Body of pancreas (tissue), 4 donors: Measurements from ENCODE around the gene IL2RA. TPM values are rescaled to one million over a fixed set of nuclear protein-coding genes. Genes with fewer than 3 reads are reported as not detected.

Experiments used
- ATAC-seq: fragments of 150-250 bp; one replicate; pipeline ENCODE4 v1.9.1; 2016
- DNase-seq, 4 donors: peaks; one replicate each; pipeline ENCODE4 v3.0.0-alpha.2; 2019
- H3K27ac ChIP-seq, 4 donors: fragments of 200-600 bp; sonication (generic); 1 replicate in 3 of 4; 2 replicates in 1 of 4; pipeline versions ENCODE4 v1.5.1 to v1.6.1; 2016 to 2019; ENCODE audit warnings: mild to moderate bottlenecking in 1 of 4, mixed read lengths in 1 of 4, moderate library complexity in 1 of 4
- H3K27me3 ChIP-seq, 2 donors: fragments of 200-600 bp; sonication (generic); one replicate each; pipeline ENCODE4 v1.6.0; 2016; ENCODE audit warnings: mild to moderate bottlenecking in 1 of 2
- H3K36me3 ChIP-seq, 2 donors: fragments of 200-600 bp; sonication (generic); replicated peaks in 1 of 2; 2 replicates each; pipeline ENCODE4 v1.5.1; 2016; ENCODE audit warnings: low read depth in 2 of 2; ENCODE audit not compliant: insufficient read depth in 1 of 2
- H3K4me1 ChIP-seq: fragments of 200-600 bp; sonication (generic); one replicate; pipeline ENCODE4 v1.6.0; 2016
- H3K4me3 ChIP-seq, 2 donors: fragments of 200-600 bp; sonication (generic); 1 replicate in 1 of 2; 2 replicates in 1 of 2; pipeline ENCODE4 v1.5.1; 2016 to 2019
- H3K9me3 ChIP-seq, 3 donors: fragments of 200-600 bp; sonication (generic); 1 replicate in 2 of 3; 2 replicates in 1 of 3; pipeline ENCODE4 v1.5.1; 2016
- POLR2A ChIP-seq, 3 donors: fragments of 450-650 bp; IDR thresholded peaks; one replicate each; pipeline ENCODE4 v1.6.1; 2016; ENCODE audit warnings: antibody characterized with exemption in 3 of 3, mild to moderate bottlenecking in 2 of 3
- WGBS, 2 donors: methylation state at CpG; one replicate each; pipeline ENCODE4 v1.1.5; 2017; 5-methylcytosine and 5-hydroxymethylcytosine counted together
- intact Hi-C: fragments of 100-400 bp; cut with DNase I; formaldehyde crosslinking; loops from one replicate; pipeline ENCODE4 v1.15.1; 2023
- total RNA-seq, 2 donors: library from RNA; depleted of rRNA; stranded (reverse); fragments of >200 nt; gene quantifications; one replicate each; pipeline ENCODE4 v1.1.0, GENCODE V29; 2016
- TF ChIP-seq, protein P1 (sequence below), 7 experiments: fragments of 450-650 bp in 4 of 7; fragments of 200-600 bp in 3 of 7; sonication (generic) in 3 of 7; IDR thresholded peaks; one replicate each; pipeline ENCODE4 v1.5.1; 2016 to 2019; ENCODE audit warnings: antibody characterized with exemption in 7 of 7

The IL2RA gene
- total RNA-seq, 2 donors from 2014 or later: 0.52 to 0.99 TPM

DNA sequence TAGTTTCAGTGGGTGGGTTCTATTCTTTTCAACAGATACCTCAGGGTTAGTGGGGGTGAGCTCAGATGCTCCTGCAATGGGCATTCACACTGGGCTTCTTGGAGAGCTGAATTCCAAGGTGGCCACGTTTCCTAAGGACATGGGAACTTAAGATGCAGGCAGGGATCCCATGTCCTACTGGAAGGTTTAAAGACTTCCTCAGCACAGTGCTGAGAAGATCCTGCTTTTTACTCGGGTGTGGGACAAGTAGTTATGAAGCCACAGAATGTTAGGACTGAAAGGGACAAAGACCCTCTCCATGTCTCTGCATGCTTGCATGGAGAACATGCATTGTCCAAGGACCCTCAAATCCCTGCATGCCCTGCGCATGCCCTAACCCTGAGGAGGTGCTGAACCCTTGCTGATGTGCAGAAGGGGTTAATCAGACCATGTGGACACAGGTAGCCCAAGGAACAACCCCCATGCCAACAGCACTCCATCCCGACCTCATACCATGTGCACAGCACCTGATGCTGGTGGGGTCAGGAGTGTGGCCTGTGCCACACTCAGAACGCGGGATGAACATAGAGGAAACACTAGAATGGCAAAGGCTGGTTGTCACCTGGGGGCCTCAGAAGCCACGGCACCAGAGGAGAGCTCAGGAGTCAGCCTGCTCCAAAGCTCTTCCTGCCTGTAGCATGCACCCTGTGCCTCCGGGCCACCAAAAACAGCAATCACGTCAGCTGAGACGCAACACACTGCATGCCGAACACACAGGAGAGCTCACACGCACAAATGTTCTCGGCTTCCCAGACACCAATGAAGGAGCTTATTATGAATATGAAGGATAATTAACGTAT lies 15.2 kb downstream of the IL2RA start:
- DNase-seq (no peak), ATAC-seq (no peak)
- intact Hi-C loops: no loop called here
- WGBS, 2 donors: 65% methylated on average over 10 to 14 of the region's 14 CpGs
- Histone ChIP-seq H3K36me3 (no peaks in the 10 kb centered on the region), H3K27me3 (no peaks in the 10 kb centered on the region), H3K27ac (no peak overlapping the region), H3K9me3 (no peaks in the 10 kb centered on the region), H3K4me1 (no peaks in the 10 kb centered on the region), H3K4me3 (no peak overlapping the region)
- TF ChIP-seq POLR2A (IDR thresholded peaks at IDR 0.05): no peak
- TF ChIP-seq, protein P1, sequence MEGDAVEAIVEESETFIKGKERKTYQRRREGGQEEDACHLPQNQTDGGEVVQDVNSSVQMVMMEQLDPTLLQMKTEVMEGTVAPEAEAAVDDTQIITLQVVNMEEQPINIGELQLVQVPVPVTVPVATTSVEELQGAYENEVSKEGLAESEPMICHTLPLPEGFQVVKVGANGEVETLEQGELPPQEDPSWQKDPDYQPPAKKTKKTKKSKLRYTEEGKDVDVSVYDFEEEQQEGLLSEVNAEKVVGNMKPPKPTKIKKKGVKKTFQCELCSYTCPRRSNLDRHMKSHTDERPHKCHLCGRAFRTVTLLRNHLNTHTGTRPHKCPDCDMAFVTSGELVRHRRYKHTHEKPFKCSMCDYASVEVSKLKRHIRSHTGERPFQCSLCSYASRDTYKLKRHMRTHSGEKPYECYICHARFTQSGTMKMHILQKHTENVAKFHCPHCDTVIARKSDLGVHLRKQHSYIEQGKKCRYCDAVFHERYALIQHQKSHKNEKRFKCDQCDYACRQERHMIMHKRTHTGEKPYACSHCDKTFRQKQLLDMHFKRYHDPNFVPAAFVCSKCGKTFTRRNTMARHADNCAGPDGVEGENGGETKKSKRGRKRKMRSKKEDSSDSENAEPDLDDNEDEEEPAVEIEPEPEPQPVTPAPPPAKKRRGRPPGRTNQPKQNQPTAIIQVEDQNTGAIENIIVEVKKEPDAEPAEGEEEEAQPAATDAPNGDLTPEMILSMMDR (IDR thresholded peaks at IDR 0.05): no peak

DNA sequence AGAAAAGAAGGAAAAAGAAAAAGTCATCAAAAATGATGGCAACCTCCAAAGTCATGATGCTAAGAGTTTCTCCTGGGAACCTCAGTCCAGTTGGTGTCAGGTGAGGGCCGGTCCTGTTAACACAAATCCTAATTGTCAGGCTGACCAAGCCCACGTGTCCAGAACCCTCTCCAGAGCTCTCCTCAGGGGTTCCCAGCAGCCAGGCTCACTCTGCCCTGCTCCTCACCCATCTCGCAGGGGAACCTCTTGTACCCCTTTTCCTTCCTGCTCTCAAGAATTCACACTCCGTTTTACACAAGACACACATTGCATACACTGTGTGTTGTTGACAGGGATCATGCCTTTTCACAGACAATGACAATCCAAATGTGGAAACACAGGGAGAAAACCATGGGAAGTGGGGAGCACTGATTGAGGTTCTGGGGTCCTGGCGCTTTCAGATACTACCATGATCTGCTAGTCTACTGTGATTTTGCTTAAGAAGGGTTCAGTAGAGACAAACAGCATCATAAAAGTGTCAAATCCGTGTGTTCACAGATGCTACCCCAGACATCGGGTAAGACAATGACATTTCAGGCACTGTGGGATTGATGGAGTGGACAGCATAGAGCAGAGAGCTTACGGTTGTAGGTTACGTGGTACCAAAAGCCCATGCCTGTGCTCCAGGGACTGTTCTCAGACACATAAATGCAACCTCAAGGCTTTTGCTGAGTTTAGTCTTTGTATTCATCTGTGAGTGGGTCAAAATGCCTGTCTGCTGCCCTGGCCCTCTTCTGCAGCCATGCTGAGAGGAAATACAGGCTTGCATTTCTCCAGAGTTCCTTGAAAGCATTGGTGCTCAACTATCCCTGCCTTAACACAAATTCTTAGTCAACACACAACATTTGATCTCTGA lies 16.0 kb downstream of the IL2RA start:
- DNase-seq: no peak
- 52 to 55% methylated on average over 9 of the region's 9 CpGs for WGBS, 2 donors
- H3K27ac ChIP-seq: no peak overlapping the region
- no peaks in the 10 kb centered on the region for H3K4me1 ChIP-seq
- no peak overlapping the region for H3K4me3 ChIP-seq
- no peaks in the 10 kb centered on the region for H3K36me3 ChIP-seq
- TF ChIP-seq, protein P1 (IDR thresholded peaks at IDR 0.05): no peak
- no peak for TF ChIP-seq POLR2A (IDR thresholded peaks at IDR 0.05)
- no peaks in the 10 kb centered on the region for H3K9me3 ChIP-seq
- H3K27me3 ChIP-seq: no peaks in the 10 kb centered on the region
- ATAC-seq: no peak
- intact Hi-C loops: no loop called here

DNA sequence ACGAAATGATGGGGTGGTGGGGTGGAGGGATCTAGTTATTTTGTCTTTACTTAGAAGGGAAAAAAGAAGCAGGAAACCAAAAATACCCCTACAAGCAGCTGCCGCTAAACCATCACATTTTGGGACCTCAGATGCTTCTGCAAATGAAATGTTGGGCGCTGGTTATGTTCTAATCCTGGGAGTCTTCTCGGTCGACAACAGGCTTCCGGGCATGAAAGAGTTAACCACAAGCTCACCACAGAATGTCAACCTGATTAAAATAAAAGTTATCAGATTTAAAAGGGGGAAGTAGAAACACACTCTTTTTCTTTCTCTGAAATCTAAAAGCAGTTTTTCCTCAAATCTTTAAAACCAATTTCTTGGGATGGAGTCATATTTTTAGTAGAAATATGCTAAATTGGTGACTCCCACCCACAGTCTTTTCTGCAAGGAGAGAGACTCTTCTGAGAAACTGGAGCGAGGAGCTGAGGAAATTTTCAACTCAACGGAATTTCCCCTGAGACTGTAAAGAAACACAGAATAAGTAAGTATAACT lies 16.8 kb downstream of the IL2RA start:
- no peak for TF ChIP-seq POLR2A (IDR thresholded peaks at IDR 0.05)
- TF ChIP-seq, protein P1 (IDR thresholded peaks at IDR 0.05): no peak
- intact Hi-C loops: no loop called here
- DNase-seq: no peak
- 47 to 62% methylated on average over 8 of the region's 8 CpGs for WGBS, 2 donors
- Histone ChIP-seq H3K4me3 (no peak overlapping the region), H3K36me3 (no peaks in the 10 kb centered on the region), H3K4me1 (no peaks in the 10 kb centered on the region), H3K27ac (no peak overlapping the region), H3K27me3 (no peaks in the 10 kb centered on the region), H3K9me3 (no peaks in the 10 kb centered on the region)
- ATAC-seq: no peak

DNA sequence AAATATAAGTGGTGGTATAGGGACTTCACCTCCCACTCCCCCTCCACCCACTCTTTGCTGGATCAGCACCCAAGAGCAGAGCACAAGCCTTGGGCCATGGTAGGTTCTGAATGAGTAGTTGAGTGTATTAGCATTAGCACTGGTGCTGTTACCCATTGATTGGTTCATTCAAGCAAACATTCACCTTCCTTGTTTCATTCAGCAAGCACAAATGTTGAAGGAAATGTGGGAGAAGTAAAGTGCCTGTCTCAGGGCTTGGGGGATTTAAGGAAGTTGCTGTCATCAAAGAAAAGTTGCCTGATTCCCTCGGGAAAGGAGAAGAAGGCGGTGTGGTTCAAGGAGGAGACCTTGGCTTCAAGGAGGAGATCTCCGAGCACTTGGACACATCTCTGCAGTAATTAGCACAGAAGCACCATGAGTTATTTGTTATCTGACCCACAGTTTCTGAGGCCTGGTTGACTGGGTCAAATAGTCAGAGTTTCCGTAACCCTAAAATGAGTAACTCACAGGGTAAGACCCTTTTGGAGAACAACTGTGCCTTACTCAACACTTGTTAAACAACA lies 17.3 kb downstream of the IL2RA start:
- ATAC-seq (no peak), DNase-seq (no peak)
- no peak overlapping the region for H3K27ac ChIP-seq
- no peak for TF ChIP-seq POLR2A (IDR thresholded peaks at IDR 0.05)
- TF ChIP-seq, protein P1 (IDR thresholded peaks at IDR 0.05): no peak
- 64 to 84% methylated on average over 4 of the region's 4 CpGs for whole genome bisulfite sequencing, 2 donors
- H3K4me1 ChIP-seq: no peaks in the 10 kb centered on the region
- no peaks in the 10 kb centered on the region for H3K9me3 ChIP-seq
- H3K36me3 ChIP-seq: no peaks in the 10 kb centered on the region
- no peaks in the 10 kb centered on the region for H3K27me3 ChIP-seq
- intact Hi-C loops: no loop called here
- no peak overlapping the region for H3K4me3 ChIP-seq
